Measurements from ENCODE around the gene IFT52.
"Not testable (repeated sequence)": the region's sequence is repeated elsewhere in the genome, so short reads cannot be mapped to it uniquely, and the experiment has no call there.

Gene IFT52

DNA sequence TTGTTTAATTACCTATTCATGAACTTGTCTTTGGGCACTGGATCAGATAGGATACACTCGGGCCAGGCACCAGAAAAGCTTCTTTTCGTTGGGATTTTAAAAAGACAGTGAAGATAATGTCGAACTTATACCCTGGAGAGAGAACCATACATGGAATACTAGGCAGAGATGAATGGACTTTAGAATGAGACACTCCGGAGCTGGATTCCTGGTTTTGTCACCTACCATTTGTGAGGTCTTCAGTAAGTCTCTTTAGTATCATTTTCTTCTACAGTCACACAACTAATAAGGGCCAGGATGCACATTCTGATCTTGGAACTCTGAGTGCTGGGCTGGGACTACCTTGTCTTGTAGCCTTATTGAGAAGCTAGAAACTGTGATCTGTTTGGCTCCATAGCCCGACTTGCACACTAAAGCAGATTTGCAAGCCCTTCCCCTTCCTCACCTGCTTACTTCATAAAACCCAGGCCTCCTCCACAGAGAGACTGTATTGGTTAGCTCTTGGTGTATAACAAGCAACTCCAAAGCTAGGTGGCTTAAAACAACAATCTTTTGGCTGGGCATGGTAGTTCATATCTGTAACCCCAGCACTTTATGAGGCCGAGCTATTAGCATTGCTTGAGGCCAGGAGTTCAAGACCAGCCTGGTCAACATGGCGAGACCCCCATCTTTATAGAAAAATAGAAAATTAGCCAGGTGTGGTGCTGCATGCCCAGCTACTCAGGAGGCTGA, 7.4 kb upstream of the IFT52 start:
- Mint-ChIP-seq H3K27me3 (no peaks in the 10 kb centered on the region), H3K4me1 (no peaks in the 10 kb centered on the region), H3K36me3 (ENCODE audit: low read depth) (no peaks in the 10 kb centered on the region), H3K4me3 (no peak overlapping the region), H3K27ac (no peak overlapping the region), H3K9me3 (no peaks in the 10 kb centered on the region)
- ATAC-seq: no peak
- DNase-seq: no peak

DNA sequence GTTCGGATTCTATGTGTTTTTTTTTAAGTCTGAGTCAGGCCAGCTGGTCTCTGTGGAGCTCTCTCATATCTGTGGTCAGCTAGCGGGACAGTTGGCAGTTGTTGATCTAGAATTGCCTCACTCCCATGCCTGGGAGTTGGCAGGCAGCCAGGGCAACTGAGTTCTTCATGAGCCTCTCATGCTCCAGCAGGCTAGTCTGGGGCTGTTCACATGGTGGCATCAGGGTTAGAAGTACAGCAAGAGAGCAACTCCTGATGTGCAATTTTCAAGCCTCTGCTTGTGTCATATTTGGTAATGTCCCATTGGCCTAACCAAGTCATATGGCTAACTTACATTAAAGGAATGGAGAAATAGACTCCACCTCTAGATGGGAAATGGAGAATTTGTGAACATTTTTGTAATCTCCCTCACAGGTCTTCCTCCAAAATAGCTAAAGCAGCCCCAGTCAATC, 6.7 kb upstream of the IFT52 start:
- DNase-seq (no peak), ATAC-seq (no peak)
- Mint-ChIP-seq H3K4me1 (no peaks in the 10 kb centered on the region), H3K9me3 (no peaks in the 10 kb centered on the region), H3K36me3 (ENCODE audit: low read depth) (no peaks in the 10 kb centered on the region), H3K4me3 (no peak overlapping the region), H3K27me3 (no peaks in the 10 kb centered on the region), H3K27ac (no peak overlapping the region)

DNA sequence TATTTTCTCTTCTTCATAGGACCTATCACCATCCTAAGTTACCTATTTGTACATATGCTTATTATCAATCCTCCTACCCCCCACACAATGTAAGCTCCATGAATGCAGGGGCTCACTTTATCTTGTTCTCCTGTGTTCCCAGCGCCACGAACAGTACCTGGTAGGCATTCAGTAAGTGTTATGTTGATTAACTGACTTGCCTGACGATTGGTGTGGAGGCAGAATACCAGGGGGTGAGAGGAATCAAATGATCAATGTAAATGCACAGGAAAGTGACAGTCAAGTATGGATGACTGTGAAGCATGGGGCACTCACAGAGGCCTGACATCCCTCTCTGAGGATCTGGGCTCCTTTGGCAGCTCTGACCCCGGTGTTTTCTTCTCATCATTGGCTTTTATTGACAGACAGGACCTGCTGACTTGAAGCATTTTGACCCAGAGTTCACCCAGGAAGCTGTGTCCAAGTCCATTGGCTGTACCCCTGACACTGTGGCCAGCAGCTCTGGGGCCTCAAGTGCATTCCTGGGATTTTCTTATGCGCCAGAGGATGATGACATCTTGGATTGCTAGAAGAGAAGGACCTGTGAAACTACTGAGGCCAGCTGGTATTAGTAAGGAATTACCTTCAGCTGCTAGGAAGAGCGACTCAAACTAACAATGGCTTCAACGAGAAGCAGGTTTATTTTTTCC, 6.1 kb upstream of the IFT52 start:
- DNase-seq: no peak
- H3K36me3 Mint-ChIP-seq (ENCODE audit: low read depth): no peaks in the 10 kb centered on the region

DNA sequence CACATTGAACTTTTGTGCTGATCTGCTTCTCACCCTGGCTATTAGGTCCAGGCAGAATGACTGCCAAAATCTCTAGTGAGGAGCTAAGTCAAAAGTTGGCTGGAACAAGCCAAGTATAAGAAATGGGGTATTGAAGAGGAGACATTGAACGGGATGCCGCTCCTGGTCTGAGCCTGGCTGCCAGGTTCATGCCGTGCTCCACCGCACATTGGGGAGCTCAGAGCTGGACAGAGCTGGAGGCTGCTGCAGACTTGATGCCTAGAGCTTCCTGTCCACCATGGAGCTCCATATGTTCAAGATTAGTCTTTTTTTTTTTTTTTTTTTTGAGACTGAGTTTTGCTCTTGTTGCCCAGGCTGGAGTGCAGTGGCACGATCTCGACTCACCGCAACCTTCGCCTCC, 4.1 kb upstream of the IFT52 start:
- H3K4me3 Mint-ChIP-seq: no peak overlapping the region
- ATAC-seq (no peak), DNase-seq (no peak)
- H3K9me3 Mint-ChIP-seq: no peaks in the 10 kb centered on the region
- H3K36me3 Mint-ChIP-seq (ENCODE audit: low read depth): no peaks in the 10 kb centered on the region
- peaks cover 13% of the 10 kb centered on the region for H3K4me1 Mint-ChIP-seq
- no peaks in the 10 kb centered on the region for H3K27me3 Mint-ChIP-seq
- H3K27ac Mint-ChIP-seq: no peak overlapping the region

More for the DNA sequence above, 6.1 kb upstream of the IFT52 start:
- Mint-ChIP-seq H3K4me1 (no peaks in the 10 kb centered on the region), H3K9me3 (no peaks in the 10 kb centered on the region), H3K4me3 (no peak overlapping the region), H3K27me3 (no peaks in the 10 kb centered on the region), H3K27ac (no peak overlapping the region)
- ATAC-seq: no peak

DNA sequence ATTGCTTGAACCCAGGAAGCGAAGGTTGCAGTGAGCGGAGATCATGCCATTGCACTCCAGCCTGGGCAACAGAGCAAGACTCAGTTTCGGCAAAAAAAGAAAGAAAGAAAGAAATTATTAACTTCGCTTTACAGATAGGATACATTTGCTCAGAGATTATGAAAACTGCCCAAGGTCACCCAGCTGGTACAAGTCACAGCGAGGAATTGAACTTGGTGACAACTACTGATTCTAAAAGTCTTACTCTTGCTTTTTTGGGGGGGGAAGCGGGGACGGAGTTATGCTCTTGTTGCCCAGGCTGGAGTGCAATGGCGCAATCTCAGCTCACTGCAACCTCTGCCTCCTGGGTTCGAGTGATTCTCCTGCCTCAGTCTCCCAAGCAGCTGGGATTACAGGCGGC, 2.2 kb upstream of the IFT52 start:
- H3K4me1 Mint-ChIP-seq: peaks cover 15% of the 10 kb centered on the region
- H3K9me3 Mint-ChIP-seq; H3K4me3 Mint-ChIP-seq; H3K27me3 Mint-ChIP-seq; H3K27ac Mint-ChIP-seq; DNase-seq; ATAC-seq; H3K36me3 Mint-ChIP-seq (ENCODE audit: low read depth): not testable (repeated sequence)

DNA sequence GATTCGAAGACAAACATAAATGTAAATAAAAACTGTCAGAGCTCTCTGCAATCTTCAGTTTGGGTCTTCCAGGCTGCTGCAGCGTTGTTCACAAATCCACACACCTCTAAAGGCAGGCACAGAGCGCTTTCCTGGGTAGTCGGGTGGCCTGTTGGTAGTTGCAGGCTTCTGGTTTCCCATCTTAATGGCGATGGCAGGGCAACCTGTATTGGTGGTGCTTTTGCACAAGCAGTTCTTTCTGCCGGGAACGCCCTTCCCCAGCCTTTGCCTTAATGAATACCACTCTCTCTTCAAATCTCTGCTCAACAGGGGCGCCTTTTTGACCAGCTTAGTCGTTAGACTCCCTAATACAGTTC, 723 bp upstream of the IFT52 start:
- Mint-ChIP-seq H3K9me3 (no peaks in the 10 kb centered on the region), H3K36me3 (ENCODE audit: low read depth) (peaks cover 4% of the 10 kb centered on the region), H3K27ac (peak overlapping the region; percentile 96), H3K27me3 (no peaks in the 10 kb centered on the region), H3K4me1 (peaks cover 15% of the 10 kb centered on the region), H3K4me3 (peak overlapping the region; percentile 90)
- DNase-seq: peak; percentile 14
- no peak for ATAC-seq

DNA sequence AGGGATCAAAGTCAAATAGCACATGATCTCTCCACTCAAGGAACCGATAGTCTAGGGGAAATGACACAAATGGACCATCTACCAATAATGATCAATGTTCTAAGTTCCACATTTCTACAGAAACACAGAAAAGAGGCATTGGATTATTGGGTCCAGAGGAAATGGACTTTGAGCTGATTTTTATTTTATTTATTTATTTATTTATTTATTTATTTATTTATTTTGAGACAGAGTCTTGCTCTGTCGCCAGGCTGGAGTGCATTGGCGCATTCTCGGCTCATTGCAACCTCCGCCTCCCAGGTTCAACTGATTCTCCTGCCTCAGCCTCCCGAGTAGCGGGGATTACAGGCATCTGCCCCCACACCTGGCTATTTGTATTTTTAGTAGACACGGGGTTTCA, 11.2 kb downstream of the IFT52 start:
- H3K36me3 Mint-ChIP-seq (ENCODE audit: low read depth): peaks cover 16% of the 10 kb centered on the region
- H3K4me3 Mint-ChIP-seq, H3K4me1 Mint-ChIP-seq, H3K27me3 Mint-ChIP-seq, ATAC-seq, DNase-seq, H3K9me3 Mint-ChIP-seq, H3K27ac Mint-ChIP-seq: not testable (repeated sequence)

DNA sequence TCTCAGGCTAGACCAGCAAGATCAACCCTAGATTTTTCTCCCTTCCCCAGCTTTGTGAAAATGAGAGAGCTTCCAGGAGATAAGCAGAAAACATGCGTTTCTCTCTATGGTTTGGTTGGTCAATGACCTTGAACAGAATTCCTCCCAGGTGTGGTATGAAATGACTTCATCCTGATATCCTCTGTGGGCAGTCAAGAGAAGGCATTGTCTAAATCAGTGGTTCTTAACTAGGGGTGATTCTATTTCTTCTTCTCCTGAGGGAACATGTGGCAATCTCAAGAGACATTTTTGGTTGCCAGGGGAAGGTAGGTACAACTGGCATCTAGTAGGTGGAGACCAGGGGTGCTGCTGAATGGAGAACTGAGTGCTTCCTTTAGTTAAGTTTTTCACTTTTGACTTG, 12.4 kb downstream of the IFT52 start:
- Mint-ChIP-seq H3K36me3 (ENCODE audit: low read depth) (peaks cover 11% of the 10 kb centered on the region), H3K4me1 (no peaks in the 10 kb centered on the region), H3K27ac (no peak overlapping the region), H3K27me3 (no peaks in the 10 kb centered on the region), H3K9me3 (no peaks in the 10 kb centered on the region), H3K4me3 (no peak overlapping the region)
- DNase-seq (no peak), ATAC-seq (no peak)

DNA sequence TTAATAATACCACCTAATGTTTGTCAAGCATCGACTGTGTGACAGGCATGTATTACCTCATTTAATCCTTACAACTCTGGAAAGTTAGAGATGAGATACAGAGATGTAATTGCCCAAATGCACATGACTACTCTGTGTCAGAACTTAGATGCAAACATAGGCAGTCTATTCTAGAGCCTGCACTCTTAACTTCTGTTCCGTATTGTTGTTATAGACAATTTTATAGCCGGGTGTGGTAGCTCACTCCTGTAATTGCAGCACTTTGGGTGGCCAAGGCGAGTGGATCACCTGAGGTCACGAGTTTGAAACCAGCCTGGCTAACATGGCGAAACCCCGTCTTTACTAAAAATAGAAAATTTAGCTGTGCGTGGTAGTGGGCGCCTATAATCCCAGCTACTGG, 15.0 kb downstream of the IFT52 start:
- Mint-ChIP-seq H3K27ac (no peak overlapping the region), H3K36me3 (ENCODE audit: low read depth) (peaks cover 11% of the 10 kb centered on the region), H3K4me3 (no peak overlapping the region), H3K9me3 (no peaks in the 10 kb centered on the region), H3K27me3 (no peaks in the 10 kb centered on the region), H3K4me1 (no peaks in the 10 kb centered on the region)
- DNase-seq: no peak
- ATAC-seq: no peak

DNA sequence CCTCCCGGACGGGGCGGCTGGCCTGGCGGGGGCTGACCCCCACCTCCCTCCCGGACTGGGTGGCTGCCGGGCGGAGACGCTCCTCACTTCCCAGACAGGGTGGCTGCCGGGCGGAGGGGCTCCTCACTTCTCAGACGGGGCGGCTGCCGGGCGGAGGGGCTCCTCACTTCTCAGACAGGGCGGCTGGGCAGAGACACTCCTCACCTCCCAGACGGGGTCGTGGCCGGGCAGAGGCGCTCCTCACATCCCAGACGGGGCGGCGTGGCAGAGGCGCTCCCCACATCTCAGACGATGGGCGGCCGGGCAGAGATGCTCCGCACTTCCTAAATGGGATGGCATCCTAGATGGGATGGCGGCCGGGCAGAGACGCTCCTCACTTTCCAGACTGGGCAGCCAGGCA, 16.5 kb downstream of the IFT52 start:
- H3K27ac Mint-ChIP-seq, H3K4me3 Mint-ChIP-seq, H3K27me3 Mint-ChIP-seq, H3K4me1 Mint-ChIP-seq, H3K9me3 Mint-ChIP-seq, ATAC-seq, DNase-seq: not testable (repeated sequence)
- H3K36me3 Mint-ChIP-seq (ENCODE audit: low read depth): peaks cover 12% of the 10 kb centered on the region

DNA sequence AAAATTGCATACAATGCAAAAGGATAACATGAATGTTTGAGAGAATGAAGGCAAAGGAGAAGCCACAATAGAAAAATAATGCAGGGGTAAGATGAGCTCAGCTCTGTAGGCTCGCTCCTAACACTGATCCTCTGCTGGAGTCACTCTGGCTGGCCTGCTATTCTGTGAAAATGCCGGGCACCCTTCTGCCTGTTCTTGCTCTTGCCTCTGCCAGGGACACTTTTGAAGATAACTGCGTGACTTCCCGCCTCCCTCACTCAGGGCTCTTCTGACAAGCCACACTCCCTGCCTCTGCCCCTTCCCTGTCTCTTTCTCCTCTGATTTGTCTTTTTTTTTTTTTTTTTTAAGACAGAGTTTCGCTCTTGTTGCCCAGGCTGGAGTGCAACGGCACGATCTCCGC, 40.9 kb downstream of the IFT52 start:
- ATAC-seq: no peak

DNA sequence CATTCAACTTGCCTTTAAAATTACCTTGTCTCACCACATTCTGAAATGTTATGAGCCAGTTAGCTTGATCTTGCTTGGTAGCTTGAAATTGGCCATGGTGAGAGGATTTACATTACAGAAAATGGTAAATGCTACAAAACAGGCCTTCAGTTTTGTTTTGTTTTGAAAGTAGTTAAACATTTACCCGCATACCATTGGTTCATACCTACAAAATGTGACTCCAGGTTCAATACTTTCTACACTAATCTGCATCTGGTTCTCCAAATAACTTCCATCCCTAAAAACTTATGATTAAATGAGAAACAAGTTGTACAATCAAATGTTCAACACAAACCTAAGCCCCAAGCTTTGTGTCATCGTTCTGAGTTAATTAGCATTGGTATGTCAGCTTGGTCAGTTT, 45.7 kb downstream of the IFT52 start:
- DNase-seq: no peak
- ATAC-seq: no peak
- Mint-ChIP-seq H3K36me3 (ENCODE audit: low read depth) (peaks cover 19% of the 10 kb centered on the region), H3K4me1 (no peaks in the 10 kb centered on the region), H3K4me3 (no peak overlapping the region), H3K27me3 (no peaks in the 10 kb centered on the region), H3K27ac (no peak overlapping the region), H3K9me3 (no peaks in the 10 kb centered on the region)

More for the DNA sequence above, 40.9 kb downstream of the IFT52 start:
- no peak overlapping the region for H3K27ac Mint-ChIP-seq
- no peaks in the 10 kb centered on the region for H3K27me3 Mint-ChIP-seq
- no peaks in the 10 kb centered on the region for H3K9me3 Mint-ChIP-seq
- peaks cover 16% of the 10 kb centered on the region for H3K36me3 Mint-ChIP-seq (ENCODE audit: low read depth)
- no peak overlapping the region for H3K4me3 Mint-ChIP-seq
- H3K4me1 Mint-ChIP-seq: no peaks in the 10 kb centered on the region
- DNase-seq: no peak

DNA sequence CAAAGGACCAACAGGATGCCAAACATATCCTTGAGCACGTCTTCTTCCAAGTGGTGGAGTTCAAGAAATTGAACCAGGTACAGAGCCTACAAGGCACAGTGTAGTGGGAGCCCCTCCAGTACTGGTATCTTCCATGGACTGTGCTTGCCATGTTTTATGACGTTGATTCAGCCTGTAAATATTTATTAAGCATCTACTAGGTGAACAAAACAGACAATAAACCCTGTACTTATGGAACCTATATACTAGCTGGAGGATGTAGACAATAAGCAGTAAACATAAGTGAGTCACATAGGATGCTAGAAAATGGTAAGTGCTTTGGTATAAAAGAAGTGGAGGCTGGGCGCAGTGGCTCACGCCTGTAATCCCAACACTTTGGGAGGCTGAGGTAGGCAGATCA, 51.8 kb downstream of the IFT52 start:
- Mint-ChIP-seq H3K27ac (no peak overlapping the region), H3K4me1 (no peaks in the 10 kb centered on the region), H3K27me3 (no peaks in the 10 kb centered on the region), H3K36me3 (ENCODE audit: low read depth) (peaks cover 11% of the 10 kb centered on the region), H3K9me3 (no peaks in the 10 kb centered on the region), H3K4me3 (no peak overlapping the region)
- DNase-seq (no peak), ATAC-seq (no peak)

DNA sequence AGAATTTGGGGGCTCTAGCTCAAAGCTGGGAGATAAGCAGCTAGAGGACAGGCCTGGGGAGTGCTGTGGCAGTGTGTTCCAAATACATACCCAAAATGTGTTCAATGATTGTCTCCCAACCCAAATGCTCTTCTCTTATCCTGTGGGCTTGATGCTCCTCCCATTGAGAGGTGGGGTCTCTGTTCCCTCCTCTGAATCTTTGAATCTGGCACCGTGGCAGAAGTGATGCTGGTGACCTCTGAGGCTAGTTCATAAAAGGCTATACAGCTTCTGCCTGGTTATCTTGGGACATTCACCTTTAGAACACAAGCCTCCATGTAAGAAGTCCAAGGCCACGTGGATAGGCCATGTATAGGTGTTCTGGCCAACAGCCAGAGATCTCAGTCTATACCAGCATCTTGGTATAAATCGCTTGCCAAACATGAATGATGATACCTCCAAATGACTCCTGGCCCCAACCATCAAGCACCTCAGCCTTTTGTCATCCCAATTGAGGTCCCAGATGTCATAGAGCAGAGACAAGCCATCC, 60.3 kb downstream of the IFT52 start:
- Mint-ChIP-seq H3K4me3 (no peak overlapping the region), H3K27me3 (no peaks in the 10 kb centered on the region), H3K36me3 (ENCODE audit: low read depth) (peaks cover 4% of the 10 kb centered on the region), H3K4me1 (peaks cover under 1% of the 10 kb centered on the region), H3K27ac (no peak overlapping the region), H3K9me3 (no peaks in the 10 kb centered on the region)
- DNase-seq (no peak), ATAC-seq (no peak)

DNA sequence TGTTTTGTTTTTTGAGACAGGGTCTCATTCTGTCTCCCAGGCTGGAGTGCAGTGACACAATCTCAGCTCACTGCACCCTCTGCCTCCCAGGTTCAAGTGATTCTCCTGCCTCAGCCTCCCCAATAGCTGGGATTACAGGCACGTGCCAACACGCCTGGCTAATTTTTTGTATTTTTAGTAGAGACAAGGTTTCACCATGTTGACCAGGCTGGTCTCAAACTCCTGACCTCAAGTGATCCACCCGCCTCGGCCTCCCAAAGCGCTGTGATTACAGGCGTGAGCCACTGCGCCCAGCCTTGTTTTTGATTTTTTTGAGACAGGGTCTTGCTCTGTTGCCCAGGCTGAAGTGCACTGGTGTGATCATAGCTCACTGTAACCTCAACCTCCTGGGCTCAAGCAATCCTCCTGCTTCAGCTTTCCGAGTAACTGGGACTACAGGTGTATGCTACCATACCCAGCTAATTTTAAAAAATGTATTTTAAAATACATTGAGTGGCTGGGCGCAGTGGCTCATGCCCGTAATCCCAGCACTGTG, 61.0 kb downstream of the IFT52 start:
- H3K36me3 Mint-ChIP-seq (ENCODE audit: low read depth); H3K27ac Mint-ChIP-seq; H3K27me3 Mint-ChIP-seq; ATAC-seq; H3K4me1 Mint-ChIP-seq; H3K4me3 Mint-ChIP-seq; H3K9me3 Mint-ChIP-seq; DNase-seq: not testable (repeated sequence)

Data from activated naive CD8-positive, alpha-beta T cell treated with anti-CD3 and anti-CD28 coated beads, Interleukin-2, amount 50 U/mL, for 24 hours (primary cell).